NCI-H446 (cell line): ENCODE data around the gene USP17L15.
"Not testable (repeated sequence)": the region's sequence is repeated elsewhere in the genome, so short reads cannot be mapped to it uniquely, and the experiment has no call there.

Experiments
- DNase-seq, 2 experiments: peaks; one replicate each; lab custom pipeline; 2025; lab: John Stamatoyannopoulos, UW

USP17L15 gene

GRCh38 chr4:9234085-9234484, at the start of gene USP17L15:
Gene USP17L15 (plus strand): TSS chr4:9234385. CDS start chr4:9234385, 0 bp downstream.
- not testable (repeated sequence) for DNase-seq

- DNase-seq = not testable (repeated sequence)
These were observed 23.8 kb upstream of the USP17L15 start, which contains the start of gene USP17L10 for GRCh38 chr4:9210357-9210756. Gene USP17L10 (plus strand): TSS chr4:9210657. CDS start chr4:9210657, 0 bp downstream.

GRCh38 chr4:9214701-9215100, 19.5 kb upstream of the USP17L15 start:
- DNase-seq = not testable (repeated sequence)

GRCh38 chr4:9215105-9215504, 19.1 kb upstream of the USP17L15 start, which contains the start of gene USP17L11:
Gene USP17L11 (plus strand): TSS chr4:9215405. CDS start chr4:9215405, 0 bp downstream.
- DNase-seq = not testable (repeated sequence)

GRCh38 chr4:9219852-9220251, 14.3 kb upstream of the USP17L15 start, which contains the start of gene USP17L12:
Gene USP17L12 (plus strand): TSS chr4:9220152. CDS start chr4:9220152, 0 bp downstream.
- not testable (repeated sequence) for DNase-seq

- DNase-seq = not testable (repeated sequence)
These were observed 9.6 kb upstream of the USP17L15 start, which contains the start of gene USP17L13 for GRCh38 chr4:9224596-9224995. Gene USP17L13 (plus strand): TSS chr4:9224896. CDS start chr4:9224896, 0 bp downstream.

GRCh38 chr4:9230249-9230648, 3.9 kb upstream of the USP17L15 start:
- DNase-seq = not testable (repeated sequence)

- DNase-seq = not testable (repeated sequence)
These were observed 4.3 kb downstream of the USP17L15 start for GRCh38 chr4:9238461-9238860.

- DNase-seq = not testable (repeated sequence)
These were observed 9.4 kb downstream of the USP17L15 start, which contains the start of gene USP17L17 for GRCh38 chr4:9243579-9243978. Gene USP17L17 (plus strand): TSS chr4:9243879. CDS start chr4:9243879, 0 bp downstream.

- DNase-seq = not testable (repeated sequence)
These were observed 13.9 kb downstream of the USP17L15 start, which contains the start of gene USP17L18 for GRCh38 chr4:9247953-9248680. Gene USP17L18 (plus strand): TSS chr4:9248630. CDS start chr4:9248630, 0 bp downstream.

GRCh38 chr4:9253078-9253477, 18.9 kb downstream of the USP17L15 start, which contains the start of gene USP17L19:
Gene USP17L19 (plus strand): TSS chr4:9253378. CDS start chr4:9253378, 0 bp downstream.
- not testable (repeated sequence) for DNase-seq

- DNase-seq = not testable (repeated sequence)
These were observed 23.6 kb downstream of the USP17L15 start, which contains the start of gene USP17L20 for GRCh38 chr4:9257824-9258223. Gene USP17L20 (plus strand): TSS chr4:9258124. CDS start chr4:9258124, 0 bp downstream.

- DNase-seq = not testable (repeated sequence)
These were observed 28.4 kb downstream of the USP17L15 start, which contains the start of gene USP17L21 for GRCh38 chr4:9262572-9262971. Gene USP17L21 (plus strand): TSS chr4:9262872. CDS start chr4:9262872, 0 bp downstream.

- DNase-seq = not testable (repeated sequence)
These were observed 33.1 kb downstream of the USP17L15 start, which contains the start of gene USP17L22 for GRCh38 chr4:9267319-9267718. Gene USP17L22 (plus strand): TSS chr4:9267619. CDS start chr4:9267619, 0 bp downstream.

- not testable (repeated sequence) for DNase-seq
These were observed 37.5 kb downstream of the USP17L15 start for GRCh38 chr4:9271719-9272118.
